Measurements from ENCODE around the gene A4GNT.

The A4GNT gene

GRCh38 chr3:138119423-138119766, 12.8 kb downstream of the A4GNT start:
- H3K4me3 ChIP-seq (ENCODE audit: low read depth, low read length) = no peak overlapping the region
- no peak for DNase-seq (ENCODE audit: low read depth)
- no peak for TF ChIP-seq CTCF (IDR thresholded peaks at IDR 0.05; ENCODE audit: control insufficient read depth, extremely low read depth, insufficient read depth)

GRCh38 chr3:138118612-138119422, 13.4 kb downstream of the A4GNT start:
- TF ChIP-seq CTCF (IDR thresholded peaks at IDR 0.05; ENCODE audit: control insufficient read depth, extremely low read depth, insufficient read depth) = peak; percentile 96
- DNase-seq (ENCODE audit: low read depth) = peak; percentile 37
- no peak overlapping the region for H3K4me3 ChIP-seq (ENCODE audit: low read depth, low read length)

- DNase-seq (ENCODE audit: low read depth) = no peak
- peak; percentile 66 for TF ChIP-seq CTCF (IDR thresholded peaks at IDR 0.05; ENCODE audit: control insufficient read depth, extremely low read depth, insufficient read depth)
- peak within 1 kb of the TSS; percentile 57 for H3K4me3 ChIP-seq (ENCODE audit: low read depth, low read length)
Measured at GRCh38 chr3:138114988-138115971, 16.9 kb downstream of the A4GNT start, which contains the start of gene DZIP1L. DZIP1L (minus strand) TSS chr3:138115608; CDS start chr3:138103971, 11,637 bp downstream.

- peak overlapping the region; percentile 57 for H3K4me3 ChIP-seq (ENCODE audit: low read depth, low read length)
- no peak for TF ChIP-seq CTCF (IDR thresholded peaks at IDR 0.05; ENCODE audit: control insufficient read depth, extremely low read depth, insufficient read depth)
- DNase-seq (ENCODE audit: low read depth) = no peak
Measured at GRCh38 chr3:138114431-138114918, 17.7 kb downstream of the A4GNT start.

GRCh38 chr3:138113326-138113725, 18.9 kb downstream of the A4GNT start:
- H3K4me3 ChIP-seq (ENCODE audit: low read depth, low read length) = no peak overlapping the region
- no peak for DNase-seq (ENCODE audit: low read depth)
- no peak for TF ChIP-seq CTCF (IDR thresholded peaks at IDR 0.05; ENCODE audit: control insufficient read depth, extremely low read depth, insufficient read depth)

GRCh38 chr3:138112362-138112761, 19.8 kb downstream of the A4GNT start:
- TF ChIP-seq CTCF (IDR thresholded peaks at IDR 0.05; ENCODE audit: control insufficient read depth, extremely low read depth, insufficient read depth) = no peak
- DNase-seq (ENCODE audit: low read depth) = no peak
- H3K4me3 ChIP-seq (ENCODE audit: low read depth, low read length) = no peak overlapping the region

All from LNCaP clone FGC (cell line).